ACC112 (cell line): Measurements from ENCODE around the gene EMC6.

Experiments
- H2AFZ ChIP-seq: fragments of 200-600 bp; sonication (generic); one replicate; pipeline ENCODE4 v1.6.0; 2017; ENCODE audit warnings: antibody characterized with exemption, low read length; ENCODE audit not compliant: unreplicated experiment
- H3K27ac ChIP-seq: fragments of 200-600 bp; sonication (generic); 2 replicates; pipeline ENCODE4 v1.5.1; 2014; ENCODE audit warnings: low read depth, mild to moderate bottlenecking, antibody characterized with exemption, low read length, moderate library complexity
- H3K27me3 ChIP-seq: fragments of 200-600 bp; sonication (generic); 2 replicates; pipeline ENCODE4 v1.6.1; 2014; ENCODE audit warnings: mild to moderate bottlenecking, antibody characterized with exemption, low read length, moderate library complexity, mixed read lengths; ENCODE audit not compliant: insufficient read depth
- H3K36me3 ChIP-seq: fragments of 200-600 bp; sonication (generic); 2 replicates; pipeline ENCODE4 v1.6.1; 2016; ENCODE audit warnings: mild to moderate bottlenecking, antibody characterized with exemption, low read length, moderate library complexity, mixed read lengths; ENCODE audit not compliant: insufficient read depth
- H3K4me1 ChIP-seq: fragments of 200-600 bp; sonication (generic); one replicate; pipeline ENCODE4 v1.6.1; 2016; ENCODE audit warnings: low read length, mixed read lengths; ENCODE audit not compliant: insufficient read depth, unreplicated experiment, control insufficient read depth
- H3K4me3 ChIP-seq: fragments of 200-600 bp; sonication (generic); 2 replicates; pipeline ENCODE4 v1.5.1; 2014; ENCODE audit warnings: mild to moderate bottlenecking, low read depth, low read length
- H3K79me2 ChIP-seq: fragments of 200-600 bp; sonication (generic); one replicate; pipeline ENCODE4 v1.6.0; 2016; ENCODE audit warnings: low read length; ENCODE audit not compliant: control insufficient read depth, unreplicated experiment, insufficient read depth

The EMC6 gene

GRCh38 chr17:3636908-3637373 lies 31.7 kb upstream of the EMC6 start:
- Histone ChIP-seq H3K79me2 (peaks cover 14% of the 10 kb centered on the region), H3K27me3 (no peaks in the 10 kb centered on the region), H3K36me3 (no peaks in the 10 kb centered on the region), H3K27ac (peak overlapping the region; percentile 91; the same call in 1 of the 2 replicates), H2AFZ (peak overlapping the region; percentile 83), H3K4me3 (peak overlapping the region; percentile 97), H3K4me1 (peaks cover 8% of the 10 kb centered on the region)

- no peak overlapping the region for H3K4me3 ChIP-seq
- H3K27ac ChIP-seq = peak overlapping the region; percentile 62
- H3K4me1 ChIP-seq = peaks cover 8% of the 10 kb centered on the region
- peaks cover 14% of the 10 kb centered on the region for H3K79me2 ChIP-seq
- H2AFZ ChIP-seq = no peak overlapping the region
- H3K27me3 ChIP-seq = no peaks in the 10 kb centered on the region
- H3K36me3 ChIP-seq = no peaks in the 10 kb centered on the region
Measured at GRCh38 chr17:3639981-3640596, 28.5 kb upstream of the EMC6 start.

GRCh38 chr17:3641014-3641413 lies 27.6 kb upstream of the EMC6 start:
- no peaks in the 10 kb centered on the region for H3K27me3 ChIP-seq
- H3K79me2 ChIP-seq = peaks cover 7% of the 10 kb centered on the region
- H3K4me3 ChIP-seq = no peak overlapping the region
- H3K4me1 ChIP-seq = peaks cover 8% of the 10 kb centered on the region
- H2AFZ ChIP-seq = no peak overlapping the region
- no peak overlapping the region for H3K27ac ChIP-seq
- H3K36me3 ChIP-seq = no peaks in the 10 kb centered on the region

GRCh38 chr17:3641717-3642486 lies 26.7 kb upstream of the EMC6 start:
- Histone ChIP-seq H3K27ac (no peak overlapping the region), H3K36me3 (no peaks in the 10 kb centered on the region), H3K4me1 (peaks cover 8% of the 10 kb centered on the region)

GRCh38 chr17:3643889-3644349 lies 24.7 kb upstream of the EMC6 start:
- Histone ChIP-seq H3K4me3 (no peak overlapping the region), H3K36me3 (no peaks in the 10 kb centered on the region), H3K27me3 (no peaks in the 10 kb centered on the region), H3K79me2 (peaks cover 2% of the 10 kb centered on the region), H3K4me1 (peaks cover 8% of the 10 kb centered on the region), H2AFZ (no peak overlapping the region), H3K27ac (no peak overlapping the region)

More at GRCh38 chr17:3641717-3642486, 26.7 kb upstream of the EMC6 start:
- Histone ChIP-seq H2AFZ (no peak overlapping the region), H3K79me2 (peaks cover 7% of the 10 kb centered on the region), H3K27me3 (no peaks in the 10 kb centered on the region), H3K4me3 (no peak overlapping the region)

GRCh38 chr17:3645310-3645709 lies 23.3 kb upstream of the EMC6 start:
- H3K4me1 ChIP-seq = peaks cover under 1% of the 10 kb centered on the region
- H3K27me3 ChIP-seq = no peaks in the 10 kb centered on the region
- no peak overlapping the region for H2AFZ ChIP-seq
- H3K27ac ChIP-seq = no peak overlapping the region
- H3K4me3 ChIP-seq = no peak overlapping the region
- H3K79me2 ChIP-seq = no peaks in the 10 kb centered on the region
- H3K36me3 ChIP-seq = no peaks in the 10 kb centered on the region

- H3K79me2 ChIP-seq = no peaks in the 10 kb centered on the region
- H3K27me3 ChIP-seq = no peaks in the 10 kb centered on the region
- no peak overlapping the region for H2AFZ ChIP-seq
- H3K27ac ChIP-seq = no peak overlapping the region
- H3K36me3 ChIP-seq = no peaks in the 10 kb centered on the region
- H3K4me3 ChIP-seq = no peak overlapping the region
- H3K4me1 ChIP-seq = no peaks in the 10 kb centered on the region
Measured at GRCh38 chr17:3647251-3647650, 21.4 kb upstream of the EMC6 start.

- Histone ChIP-seq H3K4me3 (no peak overlapping the region), H2AFZ (no peak overlapping the region), H3K27ac (no peak overlapping the region), H3K36me3 (no peaks in the 10 kb centered on the region), H3K4me1 (no peaks in the 10 kb centered on the region), H3K79me2 (no peaks in the 10 kb centered on the region), H3K27me3 (no peaks in the 10 kb centered on the region)
Measured at GRCh38 chr17:3647769-3648555, 20.6 kb upstream of the EMC6 start.

GRCh38 chr17:3655766-3656165 lies 12.8 kb upstream of the EMC6 start:
- no peaks in the 10 kb centered on the region for H3K27me3 ChIP-seq
- H3K4me3 ChIP-seq = no peak overlapping the region
- no peaks in the 10 kb centered on the region for H3K79me2 ChIP-seq
- no peak overlapping the region for H2AFZ ChIP-seq
- H3K4me1 ChIP-seq = peaks cover 22% of the 10 kb centered on the region
- no peaks in the 10 kb centered on the region for H3K36me3 ChIP-seq
- no peak overlapping the region for H3K27ac ChIP-seq

GRCh38 chr17:3656353-3656752 lies 12.3 kb upstream of the EMC6 start:
- H3K27me3 ChIP-seq = no peaks in the 10 kb centered on the region
- H3K27ac ChIP-seq = no peak overlapping the region
- H3K4me1 ChIP-seq = peaks cover 22% of the 10 kb centered on the region
- no peaks in the 10 kb centered on the region for H3K36me3 ChIP-seq
- H3K79me2 ChIP-seq = no peaks in the 10 kb centered on the region
- H3K4me3 ChIP-seq = no peak overlapping the region
- no peak overlapping the region for H2AFZ ChIP-seq
